NCI-H2107 (cell line): Measurements from ENCODE around the gene GUK1.

ENCODE experiments used
- DNase-seq: peaks from one replicate; lab custom pipeline; 2025; lab: John Stamatoyannopoulos, UW

The GUK1 gene

GRCh38 chr1:228131766-228132165, 8.3 kb upstream of the GUK1 start:
- DNase-seq, result no peak

DNA sequence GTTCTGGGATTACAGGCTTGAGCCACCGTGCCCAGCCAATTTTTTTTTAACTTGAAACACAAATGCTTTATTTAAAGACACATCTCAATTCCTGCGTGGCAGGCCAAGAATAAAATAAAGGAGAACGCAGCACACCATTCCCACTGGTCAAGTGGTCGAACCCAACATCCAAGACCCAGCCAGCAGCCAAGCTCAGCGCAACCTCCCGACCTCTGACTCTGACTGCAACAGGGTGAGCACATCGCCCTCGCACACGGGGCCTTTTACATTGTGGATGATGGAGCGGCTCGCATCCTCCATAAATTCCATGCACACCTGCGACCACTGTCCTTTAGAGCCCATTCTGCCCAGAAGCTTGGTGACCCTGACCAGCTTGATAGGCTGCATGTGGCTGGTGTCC, 5.5 kb upstream of the GUK1 start:
- DNase-seq, result no peak

DNA sequence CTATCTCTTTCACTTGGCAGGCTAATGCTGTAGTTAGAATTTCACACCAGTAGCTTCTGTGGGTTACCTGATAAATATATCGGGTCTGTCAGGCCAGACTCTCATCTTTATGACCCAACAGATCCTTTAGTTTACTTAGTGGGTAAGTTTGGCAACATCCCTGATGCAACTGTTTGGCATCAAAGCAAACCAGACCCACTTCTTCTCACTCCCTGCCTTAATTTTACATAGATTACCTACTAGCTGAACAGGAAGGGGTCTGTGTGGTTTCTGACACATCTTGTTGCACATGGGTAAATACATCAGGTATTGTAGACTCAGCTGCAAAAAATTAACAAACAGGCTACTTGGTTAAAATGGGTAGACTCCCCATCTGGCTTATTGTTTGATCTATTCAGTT, 3.2 kb upstream of the GUK1 start:
- no peak for DNase-seq

GRCh38 chr1:228139406-228139930, 611 bp upstream of the GUK1 start:
- DNase-seq, result no peak

- no peak for DNase-seq
Measured at GRCh38 chr1:228140724-228141225, 696 bp downstream of the GUK1 start.

DNA sequence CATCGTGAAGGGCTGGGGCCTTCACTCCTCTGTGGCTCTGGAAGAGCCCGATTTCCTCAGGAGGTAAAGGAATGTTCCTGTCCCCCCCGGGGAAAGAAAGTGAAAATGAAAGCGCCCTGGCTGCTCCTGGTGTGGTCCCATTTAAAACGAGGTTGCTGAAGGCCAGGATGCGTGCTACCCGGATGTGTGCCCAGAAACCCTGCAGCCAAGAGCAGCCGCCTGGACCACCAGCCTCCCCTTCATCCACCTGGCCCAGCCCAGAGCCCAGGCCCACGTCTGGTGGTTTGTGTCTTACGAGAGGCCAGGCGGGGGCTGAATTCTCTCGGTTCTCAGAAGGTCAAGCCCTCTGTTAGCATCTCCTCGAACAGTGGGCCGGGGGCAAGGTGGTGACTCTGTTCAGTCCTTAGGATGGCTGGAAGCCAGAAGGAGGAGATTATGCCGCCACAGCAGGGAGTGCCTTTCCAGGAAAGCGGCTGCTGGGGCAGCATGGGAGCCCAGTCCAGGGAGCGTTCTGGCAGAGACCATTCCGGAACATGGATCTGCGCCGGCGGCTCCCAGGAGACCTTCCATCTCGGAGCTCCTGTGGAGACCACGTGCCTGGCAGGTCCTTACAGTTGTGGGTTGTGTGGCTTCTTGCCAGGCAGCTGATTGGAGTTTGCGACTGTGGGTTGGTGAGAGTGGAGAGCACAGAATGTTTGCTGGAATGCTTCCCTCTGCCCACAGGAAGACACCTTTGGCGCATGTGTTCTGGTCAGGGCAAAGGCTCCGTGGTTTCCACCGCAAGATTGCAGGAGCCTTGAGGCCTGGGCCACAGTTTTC, 1.4 kb downstream of the GUK1 start:
- peak; percentile 73 for DNase-seq

GRCh38 chr1:228142155-228142691, 2.1 kb downstream of the GUK1 start:
- DNase-seq, result no peak

GRCh38 chr1:228142701-228143136, 2.6 kb downstream of the GUK1 start:
- DNase-seq, result no peak

DNA sequence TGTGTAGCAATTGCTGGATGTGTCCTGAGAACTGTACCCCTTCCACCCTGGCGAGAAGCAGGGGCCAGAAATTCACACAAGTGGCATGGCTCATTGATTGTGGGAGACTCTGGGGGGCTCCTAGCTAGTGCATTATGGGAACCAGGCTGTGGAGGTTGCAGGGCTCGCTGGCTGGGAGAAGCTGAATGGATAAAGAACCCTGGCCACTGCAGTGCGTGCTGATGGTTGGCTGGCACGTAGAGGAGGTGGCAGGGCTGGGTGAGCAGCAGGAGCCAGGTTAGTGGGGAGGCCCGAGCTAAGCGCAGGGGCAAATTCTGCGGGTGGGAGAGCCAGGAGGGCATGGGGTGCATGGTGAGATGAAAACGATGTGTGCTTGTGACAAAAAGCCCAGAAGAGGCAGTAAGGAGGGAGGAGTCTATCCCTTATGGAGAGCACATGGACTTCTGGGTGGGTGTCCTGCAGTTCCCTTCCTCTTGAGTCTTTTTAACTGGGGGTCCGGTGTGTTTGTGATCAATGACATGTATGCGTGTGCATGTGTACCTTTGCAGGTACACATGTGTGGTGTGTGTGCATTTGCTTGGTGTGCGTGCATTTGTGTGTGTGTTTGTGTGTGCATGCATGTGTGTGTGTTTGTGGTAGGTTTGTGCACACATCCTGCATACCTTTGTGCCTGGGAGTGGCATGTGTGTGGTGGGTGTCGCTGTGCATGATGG, 3.6 kb downstream of the GUK1 start:
- DNase-seq, result no peak

GRCh38 chr1:228144193-228144992, 4.3 kb downstream of the GUK1 start:
- DNase-seq, result no peak

- no peak for DNase-seq
Measured at GRCh38 chr1:228144993-228145343, 4.9 kb downstream of the GUK1 start.

DNA sequence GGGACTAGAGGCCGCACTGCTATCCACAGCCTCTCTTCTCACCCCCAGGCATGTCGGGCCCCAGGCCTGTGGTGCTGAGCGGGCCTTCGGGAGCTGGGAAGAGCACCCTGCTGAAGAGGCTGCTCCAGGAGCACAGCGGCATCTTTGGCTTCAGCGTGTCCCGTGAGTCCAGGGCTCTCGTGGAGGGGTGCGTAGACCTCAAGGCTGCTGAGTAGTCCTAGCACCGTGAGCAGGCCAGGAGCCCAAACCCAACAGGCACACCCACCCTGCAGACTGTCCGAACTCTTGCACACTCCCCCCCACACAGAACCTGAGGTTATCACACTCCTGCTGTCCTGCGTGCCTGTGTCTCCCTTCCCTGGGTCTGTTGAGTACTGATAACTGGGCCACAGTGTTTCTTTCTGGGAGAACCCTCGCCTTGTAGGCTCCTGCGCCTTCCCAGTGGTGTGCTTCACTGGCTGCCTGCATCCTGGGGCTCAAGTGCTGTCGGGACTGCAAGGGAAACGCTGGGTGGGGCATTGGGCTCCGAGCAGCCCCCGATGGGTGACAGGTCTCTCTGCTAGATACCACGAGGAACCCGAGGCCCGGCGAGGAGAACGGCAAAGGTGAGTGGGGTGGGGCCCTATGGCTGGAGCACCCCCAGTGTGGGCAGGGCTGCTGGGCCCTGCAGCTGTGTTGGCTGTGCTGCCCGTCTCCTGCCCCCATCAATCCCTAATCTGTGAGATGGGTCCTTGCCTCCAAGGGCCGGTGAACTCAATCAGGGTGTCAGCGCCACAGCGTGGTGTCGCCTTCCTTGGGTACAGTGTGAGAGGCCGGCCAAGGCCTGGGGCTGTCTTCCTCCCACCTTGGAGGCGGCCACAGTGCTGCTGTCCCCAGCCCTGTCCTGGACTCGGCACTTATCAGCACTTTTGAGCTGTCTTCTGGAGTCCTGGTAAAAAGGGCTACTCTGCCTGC, 5.7 kb downstream of the GUK1 start:
- DNase-seq, result no peak

DNA sequence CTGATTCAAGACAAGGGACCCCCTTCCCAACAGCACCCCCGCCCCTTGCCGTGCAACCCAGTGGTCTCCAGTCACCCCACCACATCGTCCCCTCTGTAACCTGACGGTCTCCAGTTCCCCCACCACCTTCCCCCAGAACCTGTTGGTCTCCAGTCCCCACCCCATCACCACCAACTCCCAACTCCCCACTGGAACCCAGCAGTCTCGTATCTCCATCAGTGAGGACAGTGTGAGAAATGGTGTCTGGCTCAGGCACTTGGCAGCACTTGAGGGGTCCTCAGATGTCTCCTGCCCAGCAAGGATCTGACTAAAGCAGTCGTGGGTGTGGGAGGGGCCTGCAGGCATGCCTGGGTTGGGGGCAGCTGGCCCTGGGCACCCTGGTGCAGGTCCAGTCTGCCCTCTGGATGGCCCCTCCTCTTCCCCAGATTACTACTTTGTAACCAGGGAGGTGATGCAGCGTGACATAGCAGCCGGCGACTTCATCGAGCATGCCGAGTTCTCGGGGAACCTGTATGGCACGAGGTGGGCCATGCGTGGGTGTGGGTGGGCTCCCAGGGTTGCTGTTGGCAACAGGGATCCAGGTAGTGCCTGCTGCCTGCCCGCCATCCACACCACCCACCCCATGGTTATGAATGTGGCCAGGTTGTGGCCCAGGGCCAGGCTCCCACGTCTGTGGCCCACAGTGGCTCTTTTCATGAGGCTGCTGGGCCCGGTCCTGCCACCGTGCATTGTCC, 6.5 kb downstream of the GUK1 start:
- no peak for DNase-seq

DNA sequence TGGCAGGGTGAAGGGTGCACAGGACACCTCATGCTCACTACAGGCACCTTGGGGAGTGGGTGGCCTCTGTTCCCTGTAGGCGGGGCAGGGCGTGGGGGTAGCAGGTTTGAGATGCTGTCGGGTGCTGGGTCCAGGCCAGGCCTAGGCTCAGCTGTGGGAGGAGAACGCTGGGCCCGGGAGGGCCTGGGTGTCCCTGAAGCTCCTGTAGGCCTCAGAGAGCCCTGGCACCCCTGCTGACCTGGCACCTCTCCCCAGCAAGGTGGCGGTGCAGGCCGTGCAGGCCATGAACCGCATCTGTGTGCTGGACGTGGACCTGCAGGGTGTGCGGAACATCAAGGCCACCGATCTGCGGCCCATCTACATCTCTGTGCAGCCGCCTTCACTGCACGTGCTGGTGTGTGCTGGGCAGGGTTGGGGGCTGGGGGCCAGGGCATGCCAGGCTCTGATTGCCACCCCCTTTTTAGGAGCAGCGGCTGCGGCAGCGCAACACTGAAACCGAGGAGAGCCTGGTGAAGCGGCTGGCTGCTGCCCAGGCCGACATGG, 7.1 kb downstream of the GUK1 start:
- DNase-seq, result no peak

DNA sequence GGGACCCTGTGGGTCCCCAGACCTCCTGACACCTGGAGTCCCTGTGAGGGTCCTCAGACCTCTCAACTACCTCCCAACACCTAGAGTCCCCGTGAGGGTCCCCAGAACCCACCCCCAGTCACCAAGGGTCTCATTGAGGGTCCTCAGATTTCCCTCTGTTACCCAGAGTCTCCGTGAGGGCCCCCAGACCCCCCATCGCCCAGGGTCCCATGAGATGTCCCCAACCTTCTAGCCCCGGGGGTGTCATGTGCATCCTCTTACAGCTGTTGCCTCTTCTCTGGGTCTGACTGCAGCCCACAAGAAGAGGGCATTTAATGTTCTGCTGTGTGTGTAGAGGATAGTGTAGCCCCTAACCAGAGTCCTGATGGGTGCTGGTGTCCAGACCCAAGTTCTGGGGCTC, 7.7 kb downstream of the GUK1 start:
- no peak for DNase-seq

DNA sequence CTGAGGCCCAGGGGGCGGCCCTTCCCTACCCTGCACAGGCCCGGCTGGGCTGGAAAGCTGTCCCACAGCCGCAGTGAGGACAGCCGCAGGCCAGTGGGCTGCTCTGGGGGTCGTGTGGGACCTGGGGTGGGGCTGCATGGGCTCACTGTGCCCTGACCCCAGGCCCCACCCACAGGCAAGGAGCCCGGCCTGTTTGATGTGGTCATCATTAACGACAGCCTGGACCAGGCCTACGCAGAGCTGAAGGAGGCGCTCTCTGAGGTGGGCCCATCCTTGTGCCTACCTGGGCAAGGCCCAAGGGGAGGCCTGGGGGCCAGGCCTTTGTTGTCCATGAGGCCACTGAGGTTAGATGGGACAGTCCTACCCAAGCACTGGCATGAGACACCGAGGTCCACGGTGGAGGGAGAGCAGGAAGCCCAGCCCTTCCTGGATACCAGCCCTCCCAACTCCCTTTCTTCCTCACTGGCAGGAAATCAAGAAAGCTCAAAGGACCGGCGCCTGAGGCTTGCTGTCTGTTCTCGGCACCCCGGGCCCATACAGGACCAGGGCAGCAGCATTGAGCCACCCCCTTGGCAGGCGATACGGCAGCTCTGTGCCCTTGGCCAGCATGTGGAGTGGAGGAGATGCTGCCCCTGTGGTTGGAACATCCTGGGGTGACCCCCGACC, 8.2 kb downstream of the GUK1 start:
- DNase-seq, result no peak

DNA sequence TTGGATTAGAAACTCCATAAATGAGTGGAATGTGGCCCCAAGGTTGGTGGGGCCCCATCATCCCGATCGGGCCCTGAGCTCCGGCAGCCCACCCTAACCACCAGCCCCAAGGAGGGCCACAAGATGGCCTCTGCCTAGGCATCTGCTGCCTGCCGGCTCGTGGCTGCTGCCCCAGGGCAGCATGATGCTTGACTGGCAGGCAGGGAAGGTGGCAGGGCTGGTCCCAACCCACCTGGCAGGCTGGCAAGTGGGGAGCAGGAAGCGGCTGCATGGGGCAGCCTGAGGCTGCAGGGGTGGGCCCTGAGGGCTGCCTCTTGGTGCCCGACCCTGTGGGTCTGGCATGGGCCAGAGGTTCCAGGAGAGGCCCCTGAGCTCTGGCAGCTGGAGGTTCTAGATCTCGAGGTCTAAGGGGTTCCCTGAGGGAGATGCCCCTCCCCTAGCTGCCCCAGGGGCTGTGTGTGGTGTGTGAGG, 8.9 kb downstream of the GUK1 start:
- DNase-seq, result no peak

- DNase-seq, result no peak
Measured at GRCh38 chr1:228149406-228150119, 9.5 kb downstream of the GUK1 start, which contains the start of gene GJC2. Gene GJC2, plus strand, starts transcription at chr1:228149930. Its CDS starts 7,829 bp downstream, at chr1:228157759.

DNA sequence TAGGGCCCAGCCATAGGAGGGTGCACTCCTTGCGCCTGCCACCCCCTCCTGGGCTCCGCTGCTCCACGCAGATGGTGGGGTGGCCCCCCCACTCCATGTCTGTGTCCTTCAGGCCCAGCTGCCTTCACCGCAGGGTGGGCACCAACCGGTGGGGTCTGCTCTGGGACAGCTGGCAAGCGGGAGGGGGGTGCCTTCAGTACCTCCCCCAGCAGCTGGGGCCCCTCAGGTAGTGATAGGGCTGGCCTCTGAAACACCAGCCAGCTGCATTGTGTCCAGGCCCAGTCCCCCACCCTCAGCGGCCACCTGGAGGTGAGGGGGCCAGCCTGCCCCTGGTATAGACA, 10.0 kb downstream of the GUK1 start:
- DNase-seq, result no peak
